HG02840 (cell line): ENCODE results near the gene ELK3.

Experiments
- ATAC-seq: cut with Tn5 transposase; IDR thresholded peaks from one replicate; pipeline ENCODE4 v1.9.1; 2021; ENCODE audit warnings: mild to moderate bottlenecking, moderate library complexity, moderate number of reproducible peaks; ENCODE audit not compliant: unreplicated experiment, low FRiP score

The ELK3 gene

GRCh38 chr12:96248136-96248931, 54.2 kb downstream of the ELK3 start:
- ATAC-seq = no peak

- no peak for ATAC-seq
These were observed 55.3 kb downstream of the ELK3 start for GRCh38 chr12:96249196-96250118.

DNA sequence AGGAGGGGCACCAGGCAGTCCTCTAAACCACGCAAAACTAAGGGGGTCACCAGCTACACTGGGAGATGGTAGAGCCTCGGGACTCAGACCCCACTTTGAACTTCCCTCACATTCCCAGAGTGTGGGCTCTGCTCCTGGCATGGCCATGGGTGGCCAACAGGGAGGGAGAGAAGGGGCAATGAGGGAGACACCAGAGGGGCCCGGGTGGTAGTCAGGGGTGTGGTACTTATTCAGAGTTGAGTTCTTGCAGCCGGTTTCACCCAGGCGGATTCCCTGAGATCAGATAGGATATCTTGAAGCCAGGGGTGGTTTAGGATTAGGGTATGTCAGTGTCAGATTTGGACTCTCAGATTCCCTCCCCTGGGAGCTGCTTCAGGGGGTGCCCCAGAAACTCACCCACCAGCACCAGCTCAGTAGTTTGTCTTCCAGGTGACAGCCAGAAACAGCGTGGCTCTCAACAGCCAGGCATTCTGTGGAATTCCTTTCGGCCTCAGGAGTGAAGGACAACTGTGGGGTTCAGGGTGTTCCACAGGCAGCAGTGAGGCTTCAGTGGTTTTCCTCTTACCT, 56.0 kb downstream of the ELK3 start:
- no peak for ATAC-seq

- ATAC-seq = no peak
These were observed 60.9 kb downstream of the ELK3 start for GRCh38 chr12:96255077-96255476.

- ATAC-seq = no peak
These were observed 62.6 kb downstream of the ELK3 start for GRCh38 chr12:96256672-96257361.

- no peak for ATAC-seq
These were observed 63.5 kb downstream of the ELK3 start for GRCh38 chr12:96257550-96258103.

GRCh38 chr12:96258104-96258961, 64.2 kb downstream of the ELK3 start:
- ATAC-seq = no peak

- ATAC-seq = no peak
These were observed 66.1 kb downstream of the ELK3 start for GRCh38 chr12:96260231-96260630.

GRCh38 chr12:96260644-96261043, 66.5 kb downstream of the ELK3 start:
- no peak for ATAC-seq

GRCh38 chr12:96261557-96261956, 67.4 kb downstream of the ELK3 start:
- ATAC-seq = no peak

- ATAC-seq = no peak
These were observed 69.3 kb downstream of the ELK3 start for GRCh38 chr12:96263449-96263902.

DNA sequence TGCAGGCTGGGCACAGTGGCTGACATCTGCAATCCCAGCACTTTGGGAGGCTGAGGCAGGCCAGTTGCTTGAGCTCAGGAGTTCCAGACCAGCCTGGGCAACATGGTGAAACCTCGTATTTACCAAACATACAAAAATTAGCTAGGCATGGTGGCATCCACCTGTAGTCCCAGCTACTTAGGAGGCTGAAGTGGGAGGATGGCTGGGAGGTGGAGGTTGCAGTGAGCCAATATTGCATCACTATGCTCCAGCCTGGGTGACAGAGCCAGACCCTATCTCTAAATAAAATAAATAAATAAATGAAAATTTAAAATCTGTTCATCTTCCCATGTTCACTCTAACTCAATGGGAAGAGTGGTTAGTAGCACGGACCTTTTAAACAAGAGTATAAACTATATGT, 71.2 kb downstream of the ELK3 start:
- no peak for ATAC-seq

- no peak for ATAC-seq
These were observed 71.7 kb downstream of the ELK3 start for GRCh38 chr12:96265836-96266235.

- no peak for ATAC-seq
These were observed 72.1 kb downstream of the ELK3 start for GRCh38 chr12:96266238-96266637.

DNA sequence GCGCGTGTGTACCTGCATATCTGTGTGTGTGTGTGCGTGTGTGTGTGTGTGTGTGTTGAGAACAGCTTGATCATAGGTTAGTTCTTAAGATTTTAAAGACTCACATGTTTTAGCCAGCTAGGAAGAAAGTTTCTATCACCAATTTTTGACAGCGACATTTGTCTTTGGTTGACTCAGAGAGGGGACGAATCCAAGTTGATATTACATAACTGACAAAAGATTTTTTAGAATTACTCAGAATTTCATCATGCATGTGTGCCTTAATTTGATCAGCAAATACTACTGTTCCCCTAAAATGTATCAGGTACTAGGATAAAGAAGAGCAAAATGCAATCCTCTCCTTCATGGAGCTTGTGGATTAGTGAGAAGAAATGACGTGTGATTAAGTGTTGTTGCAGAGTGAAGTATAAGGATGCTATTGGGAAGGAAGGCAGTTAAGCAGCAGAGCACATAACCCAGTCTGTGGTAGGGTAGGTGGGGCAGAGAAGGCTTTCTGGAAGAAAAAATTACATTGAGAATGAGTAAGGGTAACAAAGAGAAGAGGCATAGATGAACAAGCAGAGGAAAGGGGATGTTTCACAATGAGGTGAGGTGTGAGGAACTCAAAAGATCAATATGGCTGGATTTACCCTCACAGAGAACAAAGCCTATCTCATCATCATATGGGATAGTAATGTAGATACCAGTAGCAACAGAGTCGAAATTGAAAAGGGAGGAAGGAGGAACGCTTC, 77.5 kb downstream of the ELK3 start:
- no peak for ATAC-seq

DNA sequence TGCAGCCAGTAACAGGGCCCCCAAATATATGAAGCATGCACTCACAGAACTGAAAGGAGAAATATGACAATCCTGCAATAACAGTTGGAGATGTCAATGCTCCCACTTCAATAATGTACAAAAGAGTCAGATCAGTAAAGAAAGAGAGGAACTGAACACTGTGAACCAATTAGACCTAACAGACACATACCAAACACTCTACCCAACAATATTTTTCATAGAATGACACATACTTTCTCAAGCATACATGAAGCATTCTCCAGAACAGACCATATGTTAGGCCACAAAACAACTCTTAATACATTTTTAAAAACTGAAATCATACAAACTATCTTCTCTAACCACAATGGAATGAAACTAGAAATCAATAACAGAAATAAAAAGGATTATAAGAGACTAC, 80.2 kb downstream of the ELK3 start:
- no peak for ATAC-seq

GRCh38 chr12:96285158-96285557, 91.0 kb downstream of the ELK3 start:
- ATAC-seq = no peak

GRCh38 chr12:96289067-96289466, 94.9 kb downstream of the ELK3 start:
- no peak for ATAC-seq

DNA sequence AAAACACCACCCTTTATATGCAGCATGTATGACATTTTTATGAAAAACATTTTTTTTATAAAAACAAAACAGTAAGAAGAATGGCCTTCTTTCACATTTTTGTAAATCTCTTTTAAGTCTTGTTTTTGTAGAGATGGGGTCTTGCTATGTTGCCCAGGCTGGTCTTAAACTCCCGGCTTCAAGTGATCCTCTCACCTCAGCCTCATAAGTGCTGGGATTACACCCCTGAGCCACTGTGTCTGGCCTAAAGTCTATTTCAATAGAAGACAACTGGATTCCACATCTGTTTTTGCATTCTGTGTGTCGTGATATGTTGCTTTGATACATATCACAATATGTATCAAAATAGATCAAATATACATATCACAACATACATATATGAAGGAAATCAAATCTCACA, 98.9 kb downstream of the ELK3 start:
- no peak for ATAC-seq
